ENCODE results near the gene SPO11. TPM values are rescaled to one million over a fixed set of nuclear protein-coding genes. Genes with fewer than 3 reads are reported as not detected.

The SPO11 gene
- total and polyA plus RNA-seq, 9 of the 15 experiments (the other 6 are each of a cell fraction or from before 2014, with no cell fraction given) = not detected

DNA sequence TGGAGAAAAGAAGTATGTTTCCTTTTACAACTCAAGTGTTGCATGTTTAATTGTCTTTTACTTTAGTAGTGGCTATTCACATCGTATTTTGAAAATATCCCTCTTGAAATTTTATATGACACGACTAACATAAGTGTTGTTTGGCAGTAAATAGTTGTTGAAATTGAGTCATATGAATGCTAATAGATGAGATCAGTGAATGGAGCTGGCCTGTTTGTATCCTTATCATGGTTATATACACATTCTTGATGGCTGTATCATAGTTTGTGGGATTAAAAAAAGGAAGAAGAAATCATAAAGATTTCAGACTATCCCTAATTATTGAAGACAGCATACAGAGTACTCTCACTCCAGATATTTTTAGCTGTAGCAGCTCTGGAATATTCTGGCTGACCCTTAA is 13.2 kb downstream of the SPO11 start (continued):
- TF ChIP-seq, protein P1, sequence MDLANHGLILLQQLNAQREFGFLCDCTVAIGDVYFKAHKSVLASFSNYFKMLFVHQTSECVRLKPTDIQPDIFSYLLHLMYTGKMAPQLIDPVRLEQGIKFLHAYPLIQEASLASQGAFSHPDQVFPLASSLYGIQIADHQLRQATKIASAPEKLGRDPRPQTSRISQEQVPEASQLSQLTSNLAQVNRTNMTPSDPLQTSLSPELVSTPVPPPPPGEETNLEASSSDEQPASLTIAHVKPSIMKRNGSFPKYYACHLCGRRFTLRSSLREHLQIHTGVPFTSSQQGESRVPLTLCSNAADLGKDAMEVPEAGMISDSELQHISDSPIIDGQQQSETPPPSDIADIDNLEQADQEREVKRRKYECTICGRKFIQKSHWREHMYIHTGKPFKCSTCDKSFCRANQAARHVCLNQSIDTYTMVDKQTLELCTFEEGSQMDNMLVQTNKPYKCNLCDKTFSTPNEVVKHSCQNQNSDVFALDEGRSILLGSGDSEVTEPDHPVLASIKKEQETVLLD (IDR thresholded peaks at IDR 0.05) = no peak
- TF ChIP-seq RUNX1 (IDR thresholded peaks at IDR 0.05; ENCODE audit: low read depth) (no peak), MYC (IDR thresholded peaks at IDR 0.05; ENCODE audit: low read depth, low read length) (no peak), MYC (CRISPR knock-in tag; IDR thresholded peaks at IDR 0.05; ENCODE audit: borderline replicate concordance, low read depth) (no peak)
- TF ChIP-seq, protein P2, sequence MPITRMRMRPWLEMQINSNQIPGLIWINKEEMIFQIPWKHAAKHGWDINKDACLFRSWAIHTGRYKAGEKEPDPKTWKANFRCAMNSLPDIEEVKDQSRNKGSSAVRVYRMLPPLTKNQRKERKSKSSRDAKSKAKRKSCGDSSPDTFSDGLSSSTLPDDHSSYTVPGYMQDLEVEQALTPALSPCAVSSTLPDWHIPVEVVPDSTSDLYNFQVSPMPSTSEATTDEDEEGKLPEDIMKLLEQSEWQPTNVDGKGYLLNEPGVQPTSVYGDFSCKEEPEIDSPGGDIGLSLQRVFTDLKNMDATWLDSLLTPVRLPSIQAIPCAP (CRISPR knock-in tag; IDR thresholded peaks at IDR 0.05; ENCODE audit: borderline replicate concordance) = no peak

DNA sequence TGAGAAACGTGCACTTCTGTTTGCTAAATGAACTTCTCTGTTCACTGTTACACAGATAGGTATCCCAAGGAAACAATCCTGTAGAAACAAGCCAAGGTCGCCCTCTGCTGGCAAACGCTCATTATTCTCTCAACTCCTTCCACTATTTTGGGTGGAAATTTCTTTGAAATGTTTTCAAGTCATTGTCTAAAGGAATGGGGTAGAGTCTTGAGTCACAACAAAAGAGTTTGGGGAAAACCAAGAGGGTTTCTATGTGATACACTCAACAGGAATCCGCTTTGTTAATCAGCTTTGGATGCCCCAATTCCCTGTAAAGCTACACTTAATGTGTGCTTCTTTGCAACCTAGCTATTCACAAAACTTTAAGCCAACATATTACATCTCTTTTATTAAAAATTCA is 16.9 kb downstream of the SPO11 start:
- Histone ChIP-seq H3K27me3 (ENCODE audit: control insufficient read depth in 2 of 2, insufficient read depth in 2 of 2, low read length in 2 of 2) (no peaks in the 10 kb centered on the region), H3K4me2 (ENCODE audit: insufficient read depth, low read length) (no peak overlapping the region), H3K27ac (ENCODE audit: extremely low read depth, low read depth, low read length) (no peak overlapping the region), H4K20me1 (replicated peaks; ENCODE audit: control insufficient read depth, insufficient read depth, low read length) (no peaks in the 10 kb centered on the region; the same call in 1 of the 2 replicates), H3K36me3 (ENCODE audit: control insufficient read depth, insufficient read depth, low read length) (peaks cover under 1% of the 10 kb centered on the region; the same call in 1 of the 3 replicates), H3K9me1 (ENCODE audit: control insufficient read depth, insufficient read depth, low read length) (no peaks in the 10 kb centered on the region), H3K4me3 (no peak overlapping the region), H3K9ac (ENCODE audit: insufficient read depth in 1 of 2, low read depth in 2 of 2, low read length in 2 of 2) (no peak overlapping the region), H2AFZ (ENCODE audit: low read depth, low read length) (no peak overlapping the region), H3K4me1 (replicated peaks in 1 of 2; ENCODE audit: control insufficient read depth in 2 of 2, insufficient read depth in 2 of 2, low read length in 2 of 2) (peaks cover 0 to 4% of the 10 kb centered on the region in 2 experiments; a peak in 1 of 5 replicates), H3K9me3 (replicated peaks; ENCODE audit: control insufficient read depth, insufficient read depth, low read depth, low read length) (no peaks in the 10 kb centered on the region), H3K79me2 (ENCODE audit: control insufficient read depth, insufficient read depth, low read length) (peaks cover 6% of the 10 kb centered on the region)
- POLR2A ChIA-PET = interaction anchor here (0.6 kb wide), 1 partner anchor 491 kb away, joined by 5 read pairs; no protein-coding TSS in a partner anchor
- ATAC-seq (peak; percentile 79), FAIRE-seq (peak; percentile 94), DNase-seq (ENCODE audit: extremely low read depth in 1 of 4, low spot score in 3 of 4) (peak; percentile 49 to 81 (median 50))
- 0% methylated on average over 4 of the region's 4 CpGs for WGBS (ENCODE audit: insufficient coverage, low coverage, missing lambda C conversion rate)
- BruUV-seq (replicated peaks) = no TSS peak
- in situ Hi-C loops (cut with MboI) (no loop called here), intact Hi-C loops (cut with micrococcal nuclease) (loop anchor here (1.0 to 10.0 kb wide), 2 partner anchors 257 to 792 kb away; no protein-coding TSS in a partner anchor)
- CTCF ChIA-PET (ENCODE audit: low intra/inter-chr PET ratio) = interaction anchor here (0.6 to 3.4 kb wide), 4 partner anchors 149 to 796 kb away, joined by 3 to 55 read pairs (median 6); no protein-coding TSS in a partner anchor
- TF ChIP-seq NBN (IDR thresholded peaks at IDR 0.05; ENCODE audit: low read depth) (no peak), NR2C1 (IDR thresholded peaks at IDR 0.05) (no peak), NR2C1 (tag; IDR thresholded peaks at IDR 0.05) (no peak), DEAF1 (CRISPR knock-in tag; IDR thresholded peaks at IDR 0.05) (peak; percentile 51; the same call in 1 of the 2 replicates), RAD21 (CRISPR knock-in tag; conservative IDR thresholded peaks at IDR 0.05 in 1 of 2, IDR thresholded peaks at IDR 0.05 in 1 of 2) (peak; percentile 84 to 91), BRCA1 (IDR thresholded peaks at IDR 0.05) (no peak), BRCA1 (CRISPR knock-in tag; IDR thresholded peaks at IDR 0.05) (no peak), E2F1 (CRISPR knock-in tag; IDR thresholded peaks at IDR 0.05) (no peak), RHOXF2B (CRISPR knock-in tag; conservative IDR thresholded peaks at IDR 0.05) (no peak), KLF16 (IDR thresholded peaks at IDR 0.05) (peak; percentile 12; the same call in 1 of the 2 replicates), ZNF696 (CRISPR knock-in tag; conservative IDR thresholded peaks at IDR 0.05) (no peak), HNRNPH1 (optimal IDR thresholded peaks at IDR 0.05; ENCODE audit: low read depth, low read length) (no peak), EGR1 (conservative IDR thresholded peaks at IDR 0.05) (no peak)
